NOMO-1 treated with dmso at 0.1 percent for 144 hours (cell line): Measurements from ENCODE around the gene KCNJ12.
"Not testable (repeated sequence)": the region's sequence is repeated elsewhere in the genome, so short reads cannot be mapped to it uniquely, and the experiment has no call there.

Experiments
- DNase-seq: peaks from one replicate; lab custom pipeline; 2025; ENCODE audit not compliant: unreplicated experiment; lab: John Stamatoyannopoulos, UW

The KCNJ12 gene

DNA sequence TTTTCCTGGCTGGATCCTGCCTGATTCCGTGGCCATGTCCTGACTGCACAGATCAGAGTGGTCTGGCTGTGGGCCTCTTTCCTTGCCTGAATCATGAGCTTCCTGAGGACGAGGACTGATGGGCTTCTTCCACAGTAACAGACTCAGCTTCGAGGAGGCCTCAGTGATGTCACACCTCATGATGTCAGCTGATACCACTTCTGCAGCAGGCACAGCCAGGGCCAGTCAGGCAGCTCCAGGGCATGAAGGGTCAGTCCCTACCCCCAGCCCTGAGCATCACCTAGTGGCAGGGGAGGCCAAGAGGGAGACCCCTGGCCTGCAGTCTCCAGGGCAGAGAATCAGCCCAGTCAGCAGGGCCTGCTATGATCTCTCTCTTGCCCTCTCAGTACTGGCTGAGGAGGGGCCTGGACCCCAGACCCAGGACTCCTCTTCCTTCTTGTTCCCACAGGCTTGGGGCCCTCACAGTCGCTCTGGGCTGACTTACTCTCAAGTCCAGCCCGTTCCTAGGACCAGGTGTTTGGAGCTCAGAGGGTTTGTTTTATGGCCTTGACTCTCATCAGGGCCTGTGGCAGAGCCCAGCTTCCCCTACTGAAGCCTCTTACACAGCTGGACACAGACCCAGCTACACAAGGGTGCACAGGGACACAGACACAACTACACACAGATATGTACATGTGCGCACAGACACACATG lies 26.7 kb upstream of the KCNJ12 start:
- DNase-seq: not testable (repeated sequence)

DNA sequence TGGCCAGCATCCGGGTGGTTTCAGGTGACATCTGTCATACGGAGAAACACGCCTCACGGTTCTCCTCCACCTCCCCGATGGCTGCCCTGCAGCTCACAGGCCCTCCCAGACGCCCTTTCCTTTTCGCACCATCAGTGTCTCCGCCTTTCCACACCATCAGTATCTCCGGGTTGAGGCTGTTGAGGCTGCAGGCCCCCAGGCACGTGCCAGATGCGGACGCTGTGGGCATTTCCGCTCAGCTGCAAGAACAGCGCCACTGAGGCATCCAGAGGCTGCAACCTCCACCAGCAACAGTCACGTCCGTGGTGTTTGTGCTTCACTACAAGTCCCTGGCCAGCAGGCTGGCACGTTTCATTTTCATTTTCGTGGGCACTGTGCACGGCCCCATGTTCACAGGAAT lies 25.7 kb upstream of the KCNJ12 start:
- not testable (repeated sequence) for DNase-seq

- no peak for DNase-seq
These were observed 24.6 kb upstream of the KCNJ12 start for GRCh38 chr17:21351366-21352065.

GRCh38 chr17:21352221-21352980 lies 23.8 kb upstream of the KCNJ12 start:
- no peak for DNase-seq

GRCh38 chr17:21352981-21353265 lies 23.2 kb upstream of the KCNJ12 start:
- no peak for DNase-seq

DNA sequence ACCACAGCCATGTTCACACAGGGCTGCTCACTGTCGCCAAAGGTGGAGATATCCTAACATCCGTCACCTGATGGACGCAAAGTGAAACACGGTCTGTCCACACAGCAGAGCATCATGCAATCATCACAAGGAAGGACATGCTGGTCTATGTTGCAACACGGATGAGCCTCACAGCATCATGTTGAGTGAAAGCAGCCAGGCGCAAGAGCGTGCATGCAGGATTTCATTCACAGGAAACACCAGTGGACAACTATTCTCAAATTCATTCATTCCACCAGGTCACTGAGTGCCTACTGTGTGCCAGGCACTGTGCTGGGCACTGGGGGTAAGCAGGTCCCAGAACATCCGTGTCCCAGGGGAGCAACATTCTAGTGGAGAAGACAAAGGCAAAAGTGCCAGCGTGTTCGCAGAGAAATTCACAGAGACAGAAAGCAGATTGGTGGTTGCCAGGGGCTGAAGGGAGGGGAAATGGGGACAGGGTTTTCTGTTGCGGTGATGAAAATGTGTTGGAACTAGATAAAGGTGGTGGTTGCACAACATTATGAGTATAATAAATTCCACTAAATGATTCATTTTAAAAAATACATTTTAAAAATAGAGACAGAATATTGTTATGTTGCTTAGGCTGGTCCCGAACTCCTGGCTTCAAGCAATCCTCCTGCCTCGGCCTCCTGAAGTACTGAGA lies 22.7 kb upstream of the KCNJ12 start:
- no peak for DNase-seq

DNA sequence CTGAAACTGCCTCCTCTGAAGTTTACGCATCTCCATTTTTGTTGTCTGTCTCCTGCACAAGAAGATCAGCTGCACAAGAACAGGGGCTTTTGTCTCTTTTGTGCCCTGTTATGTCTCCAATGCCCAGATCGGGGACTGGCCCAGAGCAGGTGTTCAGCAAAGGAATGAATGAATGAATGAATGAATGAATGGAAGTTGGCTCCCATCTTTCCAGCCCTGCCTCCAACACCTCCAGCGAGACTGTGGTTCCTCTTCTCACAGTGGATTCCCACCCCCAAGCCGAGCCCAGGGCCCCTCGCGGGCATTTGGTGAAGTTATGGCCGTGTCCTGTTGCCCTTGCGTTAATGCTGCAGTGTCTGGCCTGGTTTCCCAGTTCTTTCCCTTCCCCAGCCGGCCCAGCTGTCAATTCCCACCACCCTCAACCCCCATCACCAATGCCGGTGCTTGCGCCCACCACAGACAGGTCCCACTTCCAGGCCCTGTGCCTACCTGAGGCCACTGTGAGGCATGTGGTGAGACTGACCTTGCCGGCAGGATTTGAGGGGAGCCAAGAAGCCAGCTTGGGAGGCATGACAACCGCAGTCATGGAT lies 21.3 kb upstream of the KCNJ12 start:
- DNase-seq: no peak

DNA sequence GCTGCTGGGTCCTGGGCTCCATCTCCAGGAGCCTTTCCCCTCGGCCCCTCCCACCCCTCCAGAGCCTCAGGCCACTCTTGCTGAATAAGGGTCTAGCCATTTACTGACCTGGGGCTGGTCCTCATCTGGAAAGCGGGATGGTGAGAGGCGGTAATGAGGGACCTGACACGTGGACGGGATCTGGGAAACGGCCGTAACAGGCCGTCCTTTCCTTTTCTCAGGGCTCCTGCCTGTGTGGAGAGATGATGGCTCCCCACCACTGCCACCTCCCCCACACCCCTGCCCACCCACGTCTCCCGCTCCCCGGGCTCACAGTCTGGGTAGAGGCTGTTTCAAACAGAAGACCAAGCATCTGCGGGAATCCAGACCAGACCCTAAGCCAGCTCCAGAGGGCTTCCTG lies 20.6 kb upstream of the KCNJ12 start:
- DNase-seq: no peak

- DNase-seq: no peak
These were observed 19.5 kb upstream of the KCNJ12 start for GRCh38 chr17:21356537-21357127.

GRCh38 chr17:21357281-21357680 lies 18.9 kb upstream of the KCNJ12 start:
- DNase-seq: no peak

GRCh38 chr17:21357696-21358656 lies 18.2 kb upstream of the KCNJ12 start:
- no peak for DNase-seq

GRCh38 chr17:21358682-21359482 lies 17.3 kb upstream of the KCNJ12 start:
- DNase-seq: no peak

- DNase-seq: no peak
These were observed 16.7 kb upstream of the KCNJ12 start for GRCh38 chr17:21359483-21359840.

GRCh38 chr17:21360048-21360447 lies 16.1 kb upstream of the KCNJ12 start:
- no peak for DNase-seq

DNA sequence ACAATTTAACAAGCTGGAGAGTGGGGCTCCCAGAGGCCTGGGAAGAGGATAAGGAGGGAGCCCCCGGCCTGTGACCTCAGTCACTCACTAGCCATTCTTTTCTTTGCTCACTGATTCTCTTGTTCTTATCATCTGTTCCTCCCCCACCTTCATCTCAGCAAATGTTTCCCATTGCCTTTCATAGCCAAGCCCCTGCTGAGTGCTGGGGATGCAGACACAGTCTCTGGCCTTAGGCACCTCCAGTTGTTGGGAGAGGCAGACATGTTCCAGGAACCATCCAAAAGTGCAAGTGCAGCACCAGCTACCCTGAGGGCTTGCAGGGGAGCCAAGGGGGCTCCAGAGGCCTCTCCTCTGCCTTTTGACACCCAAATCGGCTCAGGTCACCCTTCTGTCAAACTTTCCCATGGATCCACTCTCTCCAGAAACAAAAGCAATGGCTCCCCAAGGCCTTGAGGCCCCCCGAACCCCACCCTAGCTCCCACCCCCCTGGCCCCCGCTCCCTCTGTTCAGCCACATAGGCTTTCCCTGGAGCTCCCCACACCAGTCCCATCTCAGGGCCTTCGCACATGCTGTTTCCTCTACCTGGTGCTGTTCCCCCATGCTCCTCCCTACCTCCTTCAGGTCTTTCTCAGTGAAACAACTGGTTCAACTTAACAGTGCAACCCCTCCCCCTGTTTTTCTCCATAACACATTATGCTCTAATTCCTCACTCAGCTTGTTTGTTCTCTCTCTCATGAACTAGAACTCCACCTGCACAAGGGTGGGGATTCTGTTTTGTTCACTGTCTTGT lies 14.9 kb upstream of the KCNJ12 start:
- DNase-seq: no peak

GRCh38 chr17:21362331-21362931 lies 13.7 kb upstream of the KCNJ12 start:
- DNase-seq: no peak

GRCh38 chr17:21363776-21364642 lies 12.1 kb upstream of the KCNJ12 start:
- DNase-seq: no peak
